ENCODE results near the gene BTG1.
"Not testable (repeated sequence)": the region's sequence is repeated elsewhere in the genome, so short reads cannot be mapped to it uniquely, and the experiment has no call there.

Gene BTG1

GRCh38 chr12:92136026-92136730 is 9.5 kb downstream of the BTG1 start:
- no peak overlapping the region for H3K4me3 ChIP-seq (ENCODE audit: low read depth, low read length)
- DNase-seq (ENCODE audit: low read depth), result no peak

DNA sequence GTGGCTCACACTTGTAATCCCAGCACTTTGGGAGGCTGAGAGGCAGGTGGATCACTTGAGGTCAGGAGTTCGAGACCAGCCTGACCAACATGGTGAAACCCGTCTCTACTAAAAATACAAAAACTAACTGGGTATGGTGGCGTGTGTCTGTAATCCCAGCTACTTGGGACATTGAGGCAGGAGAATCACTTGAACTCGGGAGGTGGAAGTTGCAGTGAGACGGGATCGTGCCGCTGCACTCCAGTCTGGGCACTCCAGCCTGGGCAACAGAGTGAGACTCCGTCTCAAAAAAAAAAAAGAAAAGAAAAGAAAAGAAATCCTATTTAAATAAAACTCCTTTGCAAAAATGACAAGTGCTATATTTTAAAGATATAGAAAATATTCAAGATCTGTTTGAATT is 10.1 kb downstream of the BTG1 start:
- H3K4me3 ChIP-seq (ENCODE audit: low read depth, low read length); DNase-seq (ENCODE audit: low read depth): not testable (repeated sequence)

GRCh38 chr12:92134638-92135274 is 10.9 kb downstream of the BTG1 start:
- H3K4me3 ChIP-seq (ENCODE audit: low read depth, low read length), result no peak overlapping the region
- DNase-seq (ENCODE audit: low read depth), result peak; percentile 56

GRCh38 chr12:92133795-92134637 is 11.6 kb downstream of the BTG1 start:
- no peak for DNase-seq (ENCODE audit: low read depth)
- no peak overlapping the region for H3K4me3 ChIP-seq (ENCODE audit: low read depth, low read length)

DNA sequence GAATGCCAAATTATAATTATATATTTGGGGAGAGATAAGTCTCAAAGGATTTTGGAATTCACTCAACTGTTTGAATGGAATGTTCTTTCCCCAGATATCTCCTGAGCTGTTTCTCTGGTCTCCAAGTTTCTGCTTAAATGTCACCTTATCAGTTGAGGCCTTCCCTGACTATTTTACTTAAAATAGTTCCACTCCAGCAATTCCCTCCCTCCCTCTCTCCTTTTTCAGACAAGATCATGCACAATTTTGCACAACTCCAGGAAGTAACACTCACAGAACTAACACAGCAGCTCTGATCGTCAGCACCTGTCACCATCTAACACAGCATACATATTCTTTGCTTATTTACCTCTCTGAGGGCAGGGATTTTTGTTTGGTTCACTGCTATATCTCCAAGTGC is 12.5 kb downstream of the BTG1 start:
- no peak overlapping the region for H3K4me3 ChIP-seq (ENCODE audit: low read depth, low read length)
- no peak for DNase-seq (ENCODE audit: low read depth)

DNA sequence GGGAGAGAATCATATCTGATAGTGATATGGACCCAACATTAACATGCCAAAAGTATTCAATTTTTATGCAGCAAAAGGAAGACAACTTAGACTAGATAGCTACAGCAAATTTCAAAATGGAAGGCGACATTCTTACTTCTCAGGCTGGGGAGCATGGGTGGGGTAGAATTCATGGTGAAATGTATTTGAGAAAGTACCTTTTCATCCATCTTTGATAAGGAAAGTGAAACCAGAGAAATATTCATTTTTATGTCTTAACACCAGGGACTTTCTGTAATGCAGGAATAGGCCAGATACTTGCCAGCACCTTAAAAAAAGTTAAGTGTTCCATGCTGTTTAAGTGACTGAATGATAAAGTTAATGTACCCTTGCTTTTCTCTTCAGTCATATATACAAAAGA is 13.4 kb downstream of the BTG1 start:
- no peak for DNase-seq (ENCODE audit: low read depth)
- H3K4me3 ChIP-seq (ENCODE audit: low read depth, low read length), result no peak overlapping the region

- no peak overlapping the region for H3K4me3 ChIP-seq (ENCODE audit: low read depth, low read length)
- no peak for DNase-seq (ENCODE audit: low read depth)
Measured at GRCh38 chr12:92130999-92131398, 14.6 kb downstream of the BTG1 start.

GRCh38 chr12:92129609-92130008 is 16.0 kb downstream of the BTG1 start:
- H3K4me3 ChIP-seq (ENCODE audit: low read depth, low read length), result no peak overlapping the region

GRCh38 chr12:92128612-92129011 is 17.0 kb downstream of the BTG1 start:
- no peak overlapping the region for H3K4me3 ChIP-seq (ENCODE audit: low read depth, low read length)
- no peak for DNase-seq (ENCODE audit: low read depth)

More at GRCh38 chr12:92129609-92130008, 16.0 kb downstream of the BTG1 start:
- DNase-seq (ENCODE audit: low read depth), result no peak

- H3K4me3 ChIP-seq (ENCODE audit: low read depth, low read length), result no peak overlapping the region
- DNase-seq (ENCODE audit: low read depth), result no peak
Measured at GRCh38 chr12:92124689-92125029, 21.0 kb downstream of the BTG1 start.

- no peak for DNase-seq (ENCODE audit: low read depth)
- no peak overlapping the region for H3K4me3 ChIP-seq (ENCODE audit: low read depth, low read length)
Measured at GRCh38 chr12:92123780-92124688, 21.6 kb downstream of the BTG1 start.

- H3K4me3 ChIP-seq (ENCODE audit: low read depth, low read length), result no peak overlapping the region
- DNase-seq (ENCODE audit: low read depth), result no peak
Measured at GRCh38 chr12:92122941-92123779, 22.5 kb downstream of the BTG1 start.

GRCh38 chr12:92121826-92122225 is 23.8 kb downstream of the BTG1 start:
- no peak overlapping the region for H3K4me3 ChIP-seq (ENCODE audit: low read depth, low read length)
- DNase-seq (ENCODE audit: low read depth), result no peak

GRCh38 chr12:92118826-92119536 is 26.7 kb downstream of the BTG1 start:
- no peak for DNase-seq (ENCODE audit: low read depth)
- H3K4me3 ChIP-seq (ENCODE audit: low read depth, low read length), result no peak overlapping the region

- H3K4me3 ChIP-seq (ENCODE audit: low read depth, low read length), result no peak overlapping the region
- no peak for DNase-seq (ENCODE audit: low read depth)
Measured at GRCh38 chr12:92114834-92115233, 30.8 kb downstream of the BTG1 start.

DNA sequence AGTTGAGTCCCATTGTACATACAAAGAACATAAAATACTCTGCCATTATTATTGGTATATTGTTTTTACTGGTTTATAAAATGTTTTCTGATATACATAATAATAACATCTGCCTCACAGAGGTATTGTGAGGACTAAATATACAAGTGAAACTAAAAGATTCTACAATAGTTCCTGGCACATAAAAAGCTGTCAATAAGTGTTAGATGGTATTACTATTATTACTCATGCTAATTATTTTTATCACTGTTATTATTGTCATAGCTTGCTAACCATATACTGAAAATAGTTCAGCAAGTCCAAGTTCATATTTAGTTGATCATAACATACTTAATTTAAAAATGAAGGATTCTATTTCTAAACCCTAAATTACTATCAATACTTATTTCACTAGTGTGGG is 34.4 kb downstream of the BTG1 start:
- DNase-seq (ENCODE audit: low read depth), result no peak
- H3K4me3 ChIP-seq (ENCODE audit: low read depth, low read length), result no peak overlapping the region

- no peak overlapping the region for H3K4me3 ChIP-seq (ENCODE audit: low read depth, low read length)
- no peak for DNase-seq (ENCODE audit: low read depth)
Measured at GRCh38 chr12:92110083-92110640, 35.5 kb downstream of the BTG1 start.

DNA sequence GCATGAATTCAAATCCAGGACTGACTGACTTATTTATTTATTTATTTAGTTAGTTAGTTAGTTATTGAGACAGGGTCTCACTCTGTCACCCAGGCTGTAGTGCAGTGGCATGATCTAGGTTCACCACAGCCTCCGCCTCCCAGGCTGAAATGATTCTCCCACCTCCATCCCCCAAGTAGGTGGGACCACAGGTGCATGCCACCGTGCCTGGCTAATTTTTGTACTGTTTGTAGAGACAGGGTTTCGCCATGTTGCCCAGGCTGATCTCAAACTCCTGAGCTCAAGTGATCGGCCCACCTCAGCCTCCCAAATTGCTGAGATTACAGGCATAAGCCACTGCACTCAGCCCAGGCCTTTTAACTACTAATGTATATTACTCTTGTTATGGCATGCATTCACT is 36.0 kb downstream of the BTG1 start:
- DNase-seq (ENCODE audit: low read depth), result no peak
- no peak overlapping the region for H3K4me3 ChIP-seq (ENCODE audit: low read depth, low read length)

All from skeletal muscle cell (primary cell).